ENCODE data around the gene SLC24A1. TPM values are rescaled to one million over a fixed set of nuclear protein-coding genes. Genes with fewer than 3 reads are reported as not detected.

Gene SLC24A1
- total RNA-seq, 4 donors from 2014 or later, result 6.0 to 15.7 (median 9.4) TPM

- no peak for DNase-seq
- H3K27me3 ChIP-seq, result no peaks in the 10 kb centered on the region
- TF ChIP-seq POLR2A (IDR thresholded peaks at IDR 0.05), result no peak
- TF ChIP-seq CTCF (IDR thresholded peaks at IDR 0.05), result no peak
- no peaks in the 10 kb centered on the region for H3K4me1 ChIP-seq
- no peaks in the 10 kb centered on the region for H3K9me3 ChIP-seq
- H3K27ac ChIP-seq, result no peak overlapping the region
- no peaks in the 10 kb centered on the region for H3K36me3 ChIP-seq
- H3K4me3 ChIP-seq, result no peak overlapping the region
These were observed 16.4 kb downstream of the SLC24A1 start for GRCh38 chr15:65638109-65638508.

- no peaks in the 10 kb centered on the region for H3K36me3 ChIP-seq
- peak in 1 of 3 donors; percentile 51 for DNase-seq
- H3K4me1 ChIP-seq, result no peaks in the 10 kb centered on the region
- no peak overlapping the region for H3K4me3 ChIP-seq
- TF ChIP-seq POLR2A (IDR thresholded peaks at IDR 0.05) (no peak), CTCF (IDR thresholded peaks at IDR 0.05) (peak; percentile 61 to 92 (median 82))
- H3K27ac ChIP-seq, result no peak overlapping the region
- no peaks in the 10 kb centered on the region for H3K27me3 ChIP-seq
- no peaks in the 10 kb centered on the region for H3K9me3 ChIP-seq
These were observed 16.9 kb downstream of the SLC24A1 start for GRCh38 chr15:65638681-65639089.

GRCh38 chr15:65639509-65639908, 17.8 kb downstream of the SLC24A1 start:
- Histone ChIP-seq H3K27me3 (no peaks in the 10 kb centered on the region), H3K27ac (no peak overlapping the region), H3K4me1 (no peaks in the 10 kb centered on the region), H3K36me3 (no peaks in the 10 kb centered on the region), H3K4me3 (no peak overlapping the region), H3K9me3 (no peaks in the 10 kb centered on the region)
- no peak for DNase-seq
- TF ChIP-seq CTCF (IDR thresholded peaks at IDR 0.05) (no peak), POLR2A (IDR thresholded peaks at IDR 0.05) (no peak)

GRCh38 chr15:65641768-65642475, 20.2 kb downstream of the SLC24A1 start:
- TF ChIP-seq CTCF (IDR thresholded peaks at IDR 0.05), result no peak
- TF ChIP-seq POLR2A (IDR thresholded peaks at IDR 0.05), result no peak
- H3K27ac ChIP-seq, result no peak overlapping the region
- H3K4me1 ChIP-seq, result no peaks in the 10 kb centered on the region
- H3K9me3 ChIP-seq, result no peaks in the 10 kb centered on the region
- no peaks in the 10 kb centered on the region for H3K36me3 ChIP-seq
- no peaks in the 10 kb centered on the region for H3K27me3 ChIP-seq
- no peak for DNase-seq
- no peak overlapping the region for H3K4me3 ChIP-seq

- H3K4me1 ChIP-seq, result no peaks in the 10 kb centered on the region
- H3K36me3 ChIP-seq, result no peaks in the 10 kb centered on the region
- H3K27me3 ChIP-seq, result no peaks in the 10 kb centered on the region
- no peak for DNase-seq
- H3K9me3 ChIP-seq, result no peaks in the 10 kb centered on the region
- H3K4me3 ChIP-seq, result no peak overlapping the region
- H3K27ac ChIP-seq, result no peak overlapping the region
- TF ChIP-seq CTCF (IDR thresholded peaks at IDR 0.05), result no peak
- TF ChIP-seq POLR2A (IDR thresholded peaks at IDR 0.05), result no peak
These were observed 20.9 kb downstream of the SLC24A1 start for GRCh38 chr15:65642594-65642993.

Measured in Peyer's patch (tissue), 4 donors.